CD14-positive monocyte (primary cell): ENCODE results near the gene P3H2. TPM values are rescaled to one million over a fixed set of nuclear protein-coding genes. Genes with fewer than 3 reads are reported as not detected.

ENCODE experiments used
- DNase-seq, 3 donors: peaks; one replicate each; pipeline ENCODE4 v3.0.0-alpha.2; 2011 to 2022
- H2AFZ ChIP-seq: 2 replicates; pipeline ENCODE4 v1.6.0; 2012; ENCODE audit warnings: mild to moderate bottlenecking, low read depth, low read length, inconsistent platforms; ENCODE audit not compliant: insufficient read depth, poor library complexity, severe bottlenecking
- H3K27ac ChIP-seq, 2 donors: 1 replicate in 1 of 2; 2 replicates in 1 of 2; pipeline ENCODE4 v1.5.1; 2012 to 2013; ENCODE audit warnings: low read length in 2 of 2, control low read depth in 1 of 2, inconsistent platforms in 1 of 2, low read depth in 1 of 2, mild to moderate bottlenecking in 1 of 2
- H3K27me3 ChIP-seq, 2 donors: one replicate each; pipeline versions ENCODE4 v1.6.0 to v1.6.1; 2011 to 2013; ENCODE audit warnings: low read length in 2 of 2; ENCODE audit not compliant: control insufficient read depth in 2 of 2, insufficient read depth in 2 of 2
- H3K36me3 ChIP-seq, 2 donors: replicated peaks in 1 of 2; 1 replicate in 1 of 2; 2 replicates in 1 of 2; pipeline versions ENCODE4 v1.5.1 to v1.6.1; 2012 to 2013; ENCODE audit warnings: low read length in 2 of 2, control low read depth in 1 of 2, inconsistent platforms in 1 of 2, mild to moderate bottlenecking in 1 of 2; ENCODE audit not compliant: insufficient read depth in 2 of 2, control insufficient read depth in 1 of 2
- H3K4me1 ChIP-seq, 2 donors: 1 replicate in 1 of 2; 2 replicates in 1 of 2; pipeline versions ENCODE4 v1.5.1 to v1.6.1; 2012 to 2013; ENCODE audit warnings: low read length in 2 of 2, control low read depth in 1 of 2, inconsistent platforms in 1 of 2, mild to moderate bottlenecking in 1 of 2, moderate library complexity in 1 of 2; ENCODE audit not compliant: insufficient read depth in 2 of 2, control insufficient read depth in 1 of 2
- H3K4me2 ChIP-seq: replicated peaks from 2 replicates; pipeline ENCODE3; 2012; ENCODE audit warnings: low read length, moderate library complexity, mild to moderate bottlenecking; ENCODE audit not compliant: poor library complexity, severe bottlenecking; ENCODE audit errors: extremely low read depth
- H3K4me3 ChIP-seq, 3 experiments: fragments of 200-600 bp in 1 of 3; sonication (generic) in 1 of 3; replicated peaks in 1 of 3; 1 replicate in 2 of 3; 2 replicates in 1 of 3; pipeline ENCODE4 v1.5.1; 2011 to 2013; ENCODE audit warnings: low read length in 3 of 3, mild to moderate bottlenecking in 3 of 3, control low read depth in 2 of 3, low read depth in 2 of 3, inconsistent platforms in 1 of 3, moderate library complexity in 1 of 3
- H3K79me2 ChIP-seq: 2 replicates; pipeline ENCODE4 v1.6.0; 2012; ENCODE audit warnings: mild to moderate bottlenecking, control low read depth, inconsistent platforms, low read length, moderate library complexity; ENCODE audit not compliant: insufficient read depth
- H3K9ac ChIP-seq: 2 replicates; pipeline ENCODE4 v1.6.0; 2017; ENCODE audit warnings: low read length, mild to moderate bottlenecking; ENCODE audit not compliant: insufficient read depth, poor library complexity, severe bottlenecking
- H3K9me3 ChIP-seq, 2 donors: replicated peaks in 1 of 2; 1 replicate in 1 of 2; 2 replicates in 1 of 2; pipeline versions ENCODE4 v1.5.1 to v1.6.1; 2012 to 2013; ENCODE audit warnings: low read length in 2 of 2, control low read depth in 1 of 2; ENCODE audit not compliant: control insufficient read depth in 1 of 2, insufficient read depth in 1 of 2
- H4K20me1 ChIP-seq: 2 replicates; pipeline ENCODE4 v1.6.0; 2012; ENCODE audit warnings: mild to moderate bottlenecking, low read length, control low read depth, moderate library complexity; ENCODE audit not compliant: insufficient read depth
- H3K27ac Mint-ChIP-seq, 7 donors: one replicate each; pipeline ENCODE4 v1.8.0; 2020; ENCODE audit warnings: mild to moderate bottlenecking in 7 of 7, mixed read lengths in 7 of 7, moderate library complexity in 6 of 7, inconsistent platforms in 2 of 7
- H3K27me3 Mint-ChIP-seq, 3 donors: one replicate each; pipeline ENCODE4 v1.8.0; 2021 to 2022; ENCODE audit warnings: low read depth in 3 of 3, mild to moderate bottlenecking in 3 of 3, mixed read lengths in 3 of 3, moderate library complexity in 3 of 3, inconsistent platforms in 1 of 3
- H3K36me3 Mint-ChIP-seq, 2 donors: one replicate each; pipeline ENCODE4 v1.8.0; 2020; ENCODE audit warnings: mixed read lengths in 2 of 2, inconsistent platforms in 1 of 2, mild to moderate bottlenecking in 1 of 2
- H3K4me1 Mint-ChIP-seq: one replicate; pipeline ENCODE4 v1.8.0; 2020; ENCODE audit warnings: mild to moderate bottlenecking, mixed read lengths
- H3K4me3 Mint-ChIP-seq, 2 donors: one replicate each; pipeline ENCODE4 v1.8.0; 2020; ENCODE audit warnings: mild to moderate bottlenecking in 2 of 2, mixed read lengths in 2 of 2, moderate library complexity in 1 of 2
- H3K9me3 Mint-ChIP-seq, 7 donors: one replicate each; pipeline ENCODE4 v1.8.0; 2020 to 2022; ENCODE audit warnings: mixed read lengths in 7 of 7, mild to moderate bottlenecking in 6 of 7, moderate library complexity in 6 of 7, inconsistent platforms in 2 of 7
- CTCF ChIP-seq: fragments of 200-600 bp; IDR thresholded peaks from one replicate; pipeline ENCODE4 v1.8.0; 2022; ENCODE audit warnings: antibody characterized with exemption, mild to moderate bottlenecking
- WGBS: methylation state at CpG from one replicate; pipeline ENCODE4 v1.1.5; 2013; ENCODE audit warnings: missing lambda C conversion rate; ENCODE audit not compliant: insufficient coverage; 5-methylcytosine and 5-hydroxymethylcytosine counted together
- intact Hi-C, 2 donors: fragments of 100-400 bp; cut with micrococcal nuclease; formaldehyde crosslinking; loops; one replicate each; pipeline versions ENCODE4 v1.15.0 to v1.15.1; 2023
- polyA plus RNA-seq, 3 donors: library from polyadenylated mRNA; depleted of rRNA in 1 of 3; unstranded in 2 of 3; stranded (reverse) in 1 of 3; fragments of 300-500 nt in 2 of 3; fragments of >200 nt in 1 of 3; fragmentation: Illumina TruSeq in 2 of 3; gene quantifications; 1 replicate in 2 of 3; 2 replicates in 1 of 3; pipeline ENCODE4 v1.2.3, GENCODE V29; 2012 to 2021
- small RNA-seq: library from RNA; depleted of rRNA; stranded (forward); fragments of <200 nt; gene quantifications from one replicate; pipeline ENCODE3, GENCODE V24; 2012; ENCODE audit warnings: low read depth; ENCODE audit not compliant: insufficient read length

The P3H2 gene
- polyA plus RNA-seq, 3 donors, result 0.25 to 0.31 (median 0.27) TPM

GRCh38 chr3:189907803-189908202 is 212.9 kb downstream of the P3H2 start:
- Histone ChIP-seq H3K9me3 (no peaks in the 10 kb centered on the region), H3K4me2 (no peak overlapping the region)

More at GRCh38 chr3:189907803-189908202, 212.9 kb downstream of the P3H2 start:
- WGBS, result 90% methylated on average over 2 of the region's 6 CpGs
- Mint-ChIP-seq H3K4me3 (no peak overlapping the region), H3K9me3 (peaks cover 0 to 6% (median 2%) of the 10 kb centered on the region in 7 donors), H3K36me3 (no peaks in the 10 kb centered on the region), H3K27ac (no peak overlapping the region), H3K27me3 (no peaks in the 10 kb centered on the region), H3K4me1 (no peaks in the 10 kb centered on the region)
- no peak overlapping the region for H3K9ac ChIP-seq
- no peaks in the 10 kb centered on the region for H3K27me3 ChIP-seq
- intact Hi-C loops, result no loop called here
- TF ChIP-seq CTCF, result no peak
- DNase-seq, result no peak
- H4K20me1 ChIP-seq, result no peaks in the 10 kb centered on the region
- no peaks in the 10 kb centered on the region for H3K36me3 ChIP-seq
- no peak overlapping the region for H3K27ac ChIP-seq
- no peaks in the 10 kb centered on the region for H3K79me2 ChIP-seq
- H3K4me3 ChIP-seq, result no peak overlapping the region
- H3K4me1 ChIP-seq, result no peaks in the 10 kb centered on the region
- no peak overlapping the region for H2AFZ ChIP-seq

Small RNAs within 50 kb of the gene (small RNA-seq; reads per million reads assigned to genes)
- not detected for gene RNU6-1109P

Other genes starting within 250 kb of the P3H2 start
- not detected for gene CLDN1, start 201.5 kb upstream of the P3H2 start, polyA plus RNA-seq